Activated CD8-positive, alpha-beta memory T cell treated with anti-CD3 and anti-CD28 coated beads, Interleukin-2, amount 10 ng/mL, durations not matched to agents 7 days and 5 days (primary cell): ENCODE data around the gene PRRC1. TPM values are rescaled to one million over a fixed set of nuclear protein-coding genes. Genes with fewer than 3 reads are reported as not detected.

Experiments used
- ATAC-seq: fragments of 150-1000 bp; cut with Tn5 transposase; one replicate; pipeline ENCODE4 v1.10.0; 2021; ENCODE audit warnings: moderate library complexity
- CTCF ChIA-PET: fragments of 350-600 bp; sonication (Branson Sonifier 250); formaldehyde crosslinking; loops from one replicate; lab custom pipeline; 2021; ENCODE audit warnings: antibody characterized with exemption; lab: Charles Lee
- DNase-seq: peaks from one replicate; pipeline ENCODE4 v3.0.0-alpha.2; 2020
- H3K27ac Mint-ChIP-seq: one replicate; pipeline ENCODE4 v1.8.0; 2021; ENCODE audit warnings: mild to moderate bottlenecking, mixed read lengths
- H3K27me3 Mint-ChIP-seq: one replicate; pipeline ENCODE4 v1.8.0; 2021; ENCODE audit warnings: mixed read lengths
- H3K36me3 Mint-ChIP-seq: one replicate; pipeline ENCODE4 v1.8.0; 2021; ENCODE audit warnings: mild to moderate bottlenecking, mixed read lengths
- H3K4me1 Mint-ChIP-seq: one replicate; pipeline ENCODE4 v1.8.0; 2021; ENCODE audit warnings: mixed read lengths
- H3K4me3 Mint-ChIP-seq: one replicate; pipeline ENCODE4 v1.8.0; 2021; ENCODE audit warnings: mild to moderate bottlenecking, moderate library complexity, mixed read lengths
- H3K9me3 Mint-ChIP-seq: one replicate; pipeline ENCODE4 v1.8.0; 2022; ENCODE audit warnings: low read depth, mixed read lengths
- total RNA-seq, 2 experiments: library from RNA; stranded (reverse); gene quantifications; one replicate each; pipeline ENCODE4 v1.2.3, GENCODE V29; 2021

Gene PRRC1
- total RNA-seq, 2 experiments from 2014 or later, result 27.2 to 35.6 TPM

- CTCF ChIA-PET, result interaction anchor here (0.9 to 3.9 kb wide), 8 partner anchors 9 to 629 kb away, joined by 3 to 34 read pairs (median 4); no protein-coding TSS in a partner anchor
- no peak for DNase-seq
- peaks cover 2% of the 10 kb centered on the region for H3K27me3 Mint-ChIP-seq
- peaks cover 45% of the 10 kb centered on the region for H3K4me1 Mint-ChIP-seq
- ATAC-seq, result peak; percentile 61
- no peak overlapping the region for H3K27ac Mint-ChIP-seq
- H3K36me3 Mint-ChIP-seq, result peaks cover 8% of the 10 kb centered on the region
- no peak overlapping the region for H3K4me3 Mint-ChIP-seq
- H3K9me3 Mint-ChIP-seq, result peaks cover 5% of the 10 kb centered on the region
Measured at GRCh38 chr5:127572930-127573329, 55.5 kb downstream of the PRRC1 start.

- DNase-seq (no peak), ATAC-seq (no peak)
- Mint-ChIP-seq H3K27ac (no peak overlapping the region), H3K4me1 (peaks cover 34% of the 10 kb centered on the region), H3K4me3 (no peak overlapping the region), H3K9me3 (peaks cover 5% of the 10 kb centered on the region), H3K36me3 (peaks cover 6% of the 10 kb centered on the region), H3K27me3 (peaks cover 4% of the 10 kb centered on the region)
- CTCF ChIA-PET, result interaction anchor here (2.2 kb wide), 1 partner anchor 615 kb away, joined by 5 read pairs; no protein-coding TSS in a partner anchor
Measured at GRCh38 chr5:127574852-127575679, 57.6 kb downstream of the PRRC1 start.

GRCh38 chr5:127577458-127577857 lies 60.0 kb downstream of the PRRC1 start:
- no peak for ATAC-seq
- Mint-ChIP-seq H3K27me3 (peaks cover 14% of the 10 kb centered on the region), H3K9me3 (peaks cover 5% of the 10 kb centered on the region)

GRCh38 chr5:127580731-127581130 lies 63.3 kb downstream of the PRRC1 start:
- no peak for DNase-seq
- no peaks in the 10 kb centered on the region for H3K9me3 Mint-ChIP-seq
- H3K36me3 Mint-ChIP-seq, result peaks cover 4% of the 10 kb centered on the region
- peaks cover 21% of the 10 kb centered on the region for H3K4me1 Mint-ChIP-seq
- no peak for ATAC-seq
- CTCF ChIA-PET, result no interaction called here
- H3K27ac Mint-ChIP-seq, result no peak overlapping the region
- peaks cover 14% of the 10 kb centered on the region for H3K27me3 Mint-ChIP-seq
- H3K4me3 Mint-ChIP-seq, result no peak overlapping the region

More at GRCh38 chr5:127577458-127577857, 60.0 kb downstream of the PRRC1 start:
- Mint-ChIP-seq H3K4me1 (peaks cover 17% of the 10 kb centered on the region), H3K4me3 (no peak overlapping the region), H3K36me3 (peaks cover 6% of the 10 kb centered on the region), H3K27ac (no peak overlapping the region)
- CTCF ChIA-PET, result interaction anchor here (1.1 kb wide), 1 partner anchor 16 kb away, joined by 3 read pairs; no protein-coding TSS in a partner anchor
- DNase-seq, result no peak

GRCh38 chr5:127581450-127581849 lies 64.0 kb downstream of the PRRC1 start:
- Mint-ChIP-seq H3K9me3 (no peaks in the 10 kb centered on the region), H3K27ac (no peak overlapping the region), H3K27me3 (peaks cover 14% of the 10 kb centered on the region), H3K4me3 (no peak overlapping the region), H3K4me1 (peaks cover 28% of the 10 kb centered on the region), H3K36me3 (peaks cover 1% of the 10 kb centered on the region)
- CTCF ChIA-PET, result no interaction called here
- DNase-seq (no peak), ATAC-seq (no peak)

GRCh38 chr5:127582773-127583370 lies 65.4 kb downstream of the PRRC1 start:
- H3K27ac Mint-ChIP-seq, result no peak overlapping the region
- no peaks in the 10 kb centered on the region for H3K9me3 Mint-ChIP-seq
- CTCF ChIA-PET, result interaction anchor here (5.0 kb wide), 1 partner anchor 11 kb away, joined by 34 read pairs; no protein-coding TSS in a partner anchor
- no peak for ATAC-seq
- peaks cover 14% of the 10 kb centered on the region for H3K27me3 Mint-ChIP-seq
- H3K36me3 Mint-ChIP-seq, result peaks cover 1% of the 10 kb centered on the region
- no peak overlapping the region for H3K4me3 Mint-ChIP-seq
- peaks cover 29% of the 10 kb centered on the region for H3K4me1 Mint-ChIP-seq
- no peak for DNase-seq

GRCh38 chr5:127583866-127584265 lies 66.4 kb downstream of the PRRC1 start:
- DNase-seq (no peak), ATAC-seq (no peak)
- Mint-ChIP-seq H3K4me1 (peaks cover 35% of the 10 kb centered on the region), H3K27ac (no peak overlapping the region), H3K36me3 (peaks cover 1% of the 10 kb centered on the region), H3K9me3 (no peaks in the 10 kb centered on the region), H3K4me3 (no peak overlapping the region), H3K27me3 (peaks cover 10% of the 10 kb centered on the region)
- CTCF ChIA-PET, result interaction anchor here (5.0 kb wide), 1 partner anchor 12 kb away, joined by 34 read pairs; no protein-coding TSS in a partner anchor

- ATAC-seq (no peak), DNase-seq (no peak)
- H3K4me3 Mint-ChIP-seq, result no peak overlapping the region
- peaks cover 49% of the 10 kb centered on the region for H3K4me1 Mint-ChIP-seq
- peaks cover 7% of the 10 kb centered on the region for H3K27me3 Mint-ChIP-seq
- H3K9me3 Mint-ChIP-seq, result no peaks in the 10 kb centered on the region
- H3K36me3 Mint-ChIP-seq, result peaks cover 1% of the 10 kb centered on the region
- peak overlapping the region; percentile 63 for H3K27ac Mint-ChIP-seq
- CTCF ChIA-PET, result interaction anchor here (1.8 to 5.0 kb wide), 2 partner anchors 14 to 21 kb away, joined by 6 to 34 read pairs; no protein-coding TSS in a partner anchor
Measured at GRCh38 chr5:127585661-127586060, 68.2 kb downstream of the PRRC1 start.

GRCh38 chr5:127586066-127586770 lies 68.8 kb downstream of the PRRC1 start:
- Mint-ChIP-seq H3K4me1 (peaks cover 50% of the 10 kb centered on the region), H3K9me3 (no peaks in the 10 kb centered on the region), H3K36me3 (peaks cover 1% of the 10 kb centered on the region), H3K4me3 (no peak overlapping the region), H3K27ac (peak overlapping the region; percentile 53), H3K27me3 (peaks cover 6% of the 10 kb centered on the region)
- no peak for DNase-seq
- peak; percentile 25 for ATAC-seq
- CTCF ChIA-PET, result interaction anchor here (1.8 to 5.0 kb wide), 2 partner anchors 15 to 22 kb away, joined by 6 to 34 read pairs; no protein-coding TSS in a partner anchor

- H3K27ac Mint-ChIP-seq, result no peak overlapping the region
- H3K36me3 Mint-ChIP-seq, result peaks cover 1% of the 10 kb centered on the region
- peaks cover 50% of the 10 kb centered on the region for H3K4me1 Mint-ChIP-seq
- ATAC-seq (no peak), DNase-seq (no peak)
- H3K4me3 Mint-ChIP-seq, result no peak overlapping the region
- CTCF ChIA-PET, result interaction anchor here (5.0 kb wide), 1 partner anchor 15 kb away, joined by 34 read pairs; no protein-coding TSS in a partner anchor
- H3K9me3 Mint-ChIP-seq, result no peaks in the 10 kb centered on the region
- peaks cover under 1% of the 10 kb centered on the region for H3K27me3 Mint-ChIP-seq
Measured at GRCh38 chr5:127586811-127587210, 69.4 kb downstream of the PRRC1 start.

GRCh38 chr5:127587246-127587917 lies 69.9 kb downstream of the PRRC1 start:
- CTCF ChIA-PET, result interaction anchor here (5.0 kb wide), 1 partner anchor 16 kb away, joined by 34 read pairs; no protein-coding TSS in a partner anchor
- Mint-ChIP-seq H3K4me3 (peak overlapping the region; percentile 6), H3K4me1 (peaks cover 50% of the 10 kb centered on the region), H3K27ac (peak overlapping the region; percentile 65), H3K9me3 (no peaks in the 10 kb centered on the region), H3K36me3 (peaks cover 1% of the 10 kb centered on the region), H3K27me3 (no peaks in the 10 kb centered on the region)
- peak; percentile 37 for ATAC-seq
- peak; percentile 55 for DNase-seq

- ATAC-seq (no peak), DNase-seq (no peak)
- Mint-ChIP-seq H3K4me3 (no peak overlapping the region), H3K27me3 (no peaks in the 10 kb centered on the region), H3K27ac (no peak overlapping the region), H3K36me3 (no peaks in the 10 kb centered on the region), H3K4me1 (peaks cover 52% of the 10 kb centered on the region), H3K9me3 (no peaks in the 10 kb centered on the region)
- CTCF ChIA-PET, result no interaction called here
Measured at GRCh38 chr5:127588368-127588767, 70.9 kb downstream of the PRRC1 start.
